H1 (cell line): Measurements from ENCODE around the gene HES2. TPM values are rescaled to one million over a fixed set of nuclear protein-coding genes. Genes with fewer than 3 reads are reported as not detected.

Experiments
- CREB1 ChIP-seq: IDR thresholded peaks from 2 replicates; pipeline ENCODE4 v1.6.1; 2012; ENCODE audit warnings: inconsistent platforms
- CTBP2 ChIP-seq: IDR thresholded peaks from 2 replicates; pipeline ENCODE4 v1.7.0; 2011; ENCODE audit warnings: borderline replicate concordance, mild to moderate bottlenecking, moderate library complexity, mixed read lengths, low read length; ENCODE audit not compliant: insufficient read depth, insufficient read length
- EZH2 ChIP-seq: fragments of 200-600 bp; sonication (generic); IDR thresholded peaks from 2 replicates; pipeline ENCODE4 v1.7.1; 2012; ENCODE audit warnings: low read depth, mild to moderate bottlenecking, moderate library complexity, low read length, inconsistent platforms; ENCODE audit not compliant: severe bottlenecking
- HDAC2 ChIP-seq, 2 experiments: fragments of 300-600 bp in 1 of 2; sonication (generic) in 1 of 2; IDR thresholded peaks; 2 replicates each; pipeline ENCODE4 v1.6.1; 2011 to 2012; ENCODE audit warnings: low read depth in 2 of 2, low read length in 2 of 2, mild to moderate bottlenecking in 2 of 2, moderate library complexity in 2 of 2, borderline replicate concordance in 1 of 2, inconsistent platforms in 1 of 2
- KDM4A ChIP-seq: IDR thresholded peaks from one replicate; pipeline ENCODE4 v1.7.1; 2012; ENCODE audit warnings: low read depth, mild to moderate bottlenecking, moderate library complexity, low read length, inconsistent platforms; ENCODE audit not compliant: severe bottlenecking
- RBBP5 ChIP-seq: IDR thresholded peaks from 2 replicates; pipeline ENCODE4 v1.7.1; 2012; ENCODE audit warnings: low read depth, mild to moderate bottlenecking, inconsistent platforms, low read length, moderate library complexity, borderline replicate concordance
- TAF7 ChIP-seq: optimal IDR thresholded peaks from 2 replicates; pipeline ENCODE3; 2011; ENCODE audit warnings: low read depth, mild to moderate bottlenecking, inconsistent platforms, low read length, moderate library complexity, borderline replicate concordance
- TCF12 ChIP-seq: IDR thresholded peaks from 2 replicates; pipeline ENCODE4 v1.6.1; 2011; ENCODE audit warnings: low read depth, mild to moderate bottlenecking, low read length
- ZNF274 ChIP-seq: IDR thresholded peaks from 2 replicates; pipeline ENCODE4 v1.7.0; 2012; ENCODE audit warnings: low read length, borderline replicate concordance; ENCODE audit errors: extremely low read depth
- polyA plus RNA-seq, 7 experiments: library from polyadenylated mRNA; depleted of rRNA in 3 of 7; stranded (reverse) in 5 of 7; unstranded in 2 of 7; fragments of >200 nt in 5 of 7; fragments of 200-250 nt in 2 of 7; gene quantifications; 1 replicate in 5 of 7; 2 replicates in 1 of 7; 4 replicates in 1 of 7; pipeline versions ENCODE4 v1.2.1 to v1.2.3, GENCODE V29; 2011 to 2013; ENCODE audit warnings: missing spikeins in 2 of 7, mixed read lengths in 2 of 7
- total RNA-seq: library from RNA; stranded (reverse); fragmentation: NEBNext Ultra II Directional; extraction: Animal tissue kit (Norgen Biotek cat#: 25700); gene quantifications from 2 replicates; pipeline ENCODE4 v1.2.1, GENCODE V29; 2021
- TF ChIP-seq, protein P1 (sequence below): IDR thresholded peaks from 2 replicates; pipeline ENCODE4 v1.6.1; 2012; ENCODE audit warnings: low read length, inconsistent platforms

HES2 gene
- total and polyA plus RNA-seq, 2 of the 8 experiments (the other 6 are each of a cell fraction or from before 2014, with no cell fraction given): 0.15 to 0.53 TPM

DNA sequence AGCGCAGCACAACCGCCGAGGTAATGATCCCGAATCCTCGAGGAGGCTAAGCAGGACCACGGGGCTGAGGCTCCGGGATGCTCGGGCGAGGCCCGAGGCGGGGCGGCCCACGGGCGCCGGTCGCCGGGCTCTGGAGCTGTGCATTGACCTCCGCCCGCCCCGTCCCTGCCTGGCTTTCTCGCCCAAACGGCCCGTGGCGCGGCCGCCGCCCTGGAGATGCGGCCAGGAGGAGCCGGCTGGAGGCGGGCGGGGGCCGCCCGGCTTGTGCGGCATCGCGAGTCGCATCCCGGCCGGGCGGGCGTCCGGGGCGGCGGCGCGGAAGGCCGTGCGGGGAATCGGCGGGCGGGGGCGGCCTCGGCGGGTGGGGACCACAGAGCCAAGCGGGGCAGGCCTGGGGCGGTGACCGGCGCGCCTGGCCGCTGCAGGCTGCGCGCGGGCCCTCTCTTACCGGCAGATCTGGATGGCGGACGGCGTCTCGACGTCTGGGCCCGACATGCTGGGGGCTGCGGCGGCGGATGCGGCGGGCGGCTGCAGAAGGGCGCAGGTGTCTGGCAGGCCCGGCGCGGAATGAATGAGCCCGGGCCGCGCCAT is 26.8 kb downstream of the HES2 start (continued):
- no peak for TF ChIP-seq ZNF274
- no peak for TF ChIP-seq TCF12
- TF ChIP-seq CREB1: peak; percentile 62
- no peak for TF ChIP-seq TAF7
- TF ChIP-seq CTBP2: no peak
- no peak for TF ChIP-seq RBBP5
- TF ChIP-seq, protein P1, sequence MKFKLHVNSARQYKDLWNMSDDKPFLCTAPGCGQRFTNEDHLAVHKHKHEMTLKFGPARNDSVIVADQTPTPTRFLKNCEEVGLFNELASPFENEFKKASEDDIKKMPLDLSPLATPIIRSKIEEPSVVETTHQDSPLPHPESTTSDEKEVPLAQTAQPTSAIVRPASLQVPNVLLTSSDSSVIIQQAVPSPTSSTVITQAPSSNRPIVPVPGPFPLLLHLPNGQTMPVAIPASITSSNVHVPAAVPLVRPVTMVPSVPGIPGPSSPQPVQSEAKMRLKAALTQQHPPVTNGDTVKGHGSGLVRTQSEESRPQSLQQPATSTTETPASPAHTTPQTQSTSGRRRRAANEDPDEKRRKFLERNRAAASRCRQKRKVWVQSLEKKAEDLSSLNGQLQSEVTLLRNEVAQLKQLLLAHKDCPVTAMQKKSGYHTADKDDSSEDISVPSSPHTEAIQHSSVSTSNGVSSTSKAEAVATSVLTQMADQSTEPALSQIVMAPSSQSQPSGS: no peak
- no peak for TF ChIP-seq EZH2
- TF ChIP-seq KDM4A: peak; percentile 36
- TF ChIP-seq HDAC2 (IDR thresholded peaks at IDR 0.05; ENCODE audit: borderline replicate concordance in 1 of 2, low read depth in 2 of 2, low read length in 2 of 2): no peak
